Measurements from ENCODE around the gene DDX49. TPM values are rescaled to one million over a fixed set of nuclear protein-coding genes. Genes with fewer than 3 reads are reported as not detected.

Gene DDX49
- total RNA-seq, 3 donors from 2014 or later (not counting 1 experiment from before 2014, with no cell fraction given): 59.3 to 66.9 (median 62.9) TPM

DNA sequence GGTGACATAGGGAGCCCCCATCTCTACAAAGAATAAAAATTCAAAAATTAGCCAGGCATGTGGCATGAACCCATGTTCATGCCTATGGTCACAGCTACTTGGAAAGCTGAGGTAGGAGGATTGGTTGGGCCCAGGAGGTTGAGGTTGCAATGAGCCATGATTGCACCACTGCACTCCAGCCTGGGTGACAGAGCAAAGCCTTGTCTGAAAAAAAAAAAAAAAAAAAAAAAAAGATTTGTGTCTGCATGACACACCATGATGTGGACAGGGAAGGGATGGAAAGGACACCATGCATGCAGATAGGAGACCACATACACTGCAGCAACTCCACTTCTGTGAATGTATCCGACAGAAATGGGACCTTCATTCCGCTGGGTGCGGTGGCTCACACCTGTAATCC is 55.5 kb downstream of the DDX49 start:
- H3K9me3 ChIP-seq (ENCODE audit: control insufficient read depth, insufficient read depth, low read length): no peaks in the 10 kb centered on the region
- Mint-ChIP-seq H3K27me3 (ENCODE audit: low read depth in 2 of 2) (no peaks in the 10 kb centered on the region), H3K4me1 (peaks cover 5 to 6% of the 10 kb centered on the region in 2 donors), H3K36me3 (no peaks in the 10 kb centered on the region), H3K27ac (no peak overlapping the region), H3K4me3 (no peak overlapping the region), H3K9me3 (no peaks in the 10 kb centered on the region)
- no peak for TF ChIP-seq CTCF (IDR thresholded peaks at IDR 0.05)
- H3K4me3 ChIP-seq (ENCODE audit: low read length): no peak overlapping the region
- no peaks in the 10 kb centered on the region for H3K36me3 ChIP-seq (ENCODE audit: control insufficient read depth, insufficient read depth, low read length)
- H3K27ac ChIP-seq (ENCODE audit: low read length): no peak overlapping the region
- H3K4me1 ChIP-seq (ENCODE audit: control insufficient read depth, insufficient read depth, low read length): peaks cover 9% of the 10 kb centered on the region
- intact Hi-C loops (cut with micrococcal nuclease): no loop called here
- 95% methylated on average over 3 of the region's 3 CpGs for WGBS (ENCODE audit: insufficient coverage)
- ATAC-seq: no peak
- DNase-seq: no peak
- H3K27me3 ChIP-seq (ENCODE audit: control insufficient read depth, insufficient read depth, low read length): no peaks in the 10 kb centered on the region

GRCh38 chr19:18975869-18976268 is 56.4 kb downstream of the DDX49 start:
- Mint-ChIP-seq H3K27me3 (ENCODE audit: low read depth in 2 of 2) (no peaks in the 10 kb centered on the region), H3K4me3 (no peak overlapping the region), H3K4me1 (peaks cover 5 to 6% of the 10 kb centered on the region in 2 donors), H3K27ac (no peak overlapping the region), H3K36me3 (no peaks in the 10 kb centered on the region), H3K9me3 (no peaks in the 10 kb centered on the region)
- H3K36me3 ChIP-seq (ENCODE audit: control insufficient read depth, insufficient read depth, low read length): no peaks in the 10 kb centered on the region
- no peaks in the 10 kb centered on the region for H3K27me3 ChIP-seq (ENCODE audit: control insufficient read depth, insufficient read depth, low read length)
- no peaks in the 10 kb centered on the region for H3K9me3 ChIP-seq (ENCODE audit: control insufficient read depth, insufficient read depth, low read length)
- H3K4me3 ChIP-seq (ENCODE audit: low read length): no peak overlapping the region
- intact Hi-C loops (cut with micrococcal nuclease): no loop called here
- ATAC-seq: no peak
- 73% methylated on average over 9 of the region's 10 CpGs for WGBS (ENCODE audit: insufficient coverage)
- TF ChIP-seq CTCF (IDR thresholded peaks at IDR 0.05): no peak
- H3K4me1 ChIP-seq (ENCODE audit: control insufficient read depth, insufficient read depth, low read length): peaks cover 9% of the 10 kb centered on the region
- no peak overlapping the region for H3K27ac ChIP-seq (ENCODE audit: low read length)
- no peak for DNase-seq

Other genes with a start within 250 kb of the DDX49 start
- 10 to 100 TPM; 14.1 to 17.0 (median 14.3) TPM for gene CRTC1, start 236.0 kb upstream of the DDX49 start, total RNA-seq
- gene COMP, start 128.4 kb upstream of the DDX49 start, total RNA-seq: not detected
- 100 to 1,000 TPM; 123 to 140 (median 138) TPM for gene UPF1, start 87.8 kb upstream of the DDX49 start, total RNA-seq
- gene CERS1, start 23.6 kb upstream of the DDX49 start, total RNA-seq: not detected
- 100 to 1,000 TPM; 204 to 228 (median 218) TPM for gene COPE, start 328 bp upstream of the DDX49 start, total RNA-seq
- gene HOMER3, start 21.5 kb downstream of the DDX49 start, total RNA-seq: 1 to 10 TPM in 1 of 3 donors, under 1 TPM in 1, not detected in 1; 0.19 to 4.8 TPM
- gene SUGP2, start 113.8 kb downstream of the DDX49 start, total RNA-seq: 100 to 1,000 TPM; 220 to 237 (median 236) TPM
- gene ARMC6, start 113.9 kb downstream of the DDX49 start, total RNA-seq: 10 to 100 TPM; 19.3 to 21.2 (median 21.0) TPM
- 10 to 100 TPM; 34.6 to 50.3 (median 41.8) TPM for gene SLC25A42, start 144.3 kb downstream of the DDX49 start, total RNA-seq
- gene TMEM161A, start 218.8 kb downstream of the DDX49 start, total RNA-seq: 10 to 100 TPM; 13.9 to 16.5 (median 14.2) TPM

All from natural killer cell (primary cell).